ENCODE measurements around the gene TOP2B. TPM values are rescaled to one million over a fixed set of nuclear protein-coding genes. Genes with fewer than 3 reads are reported as not detected.

The TOP2B gene
- polyA plus RNA-seq, 1 donor (not counting 4 experiments of a cell fraction or from before 2014, with no cell fraction given) = 71.8 TPM

GRCh38 chr3:25556447-25556846, 108.3 kb downstream of the TOP2B start:
- Histone ChIP-seq H3K27ac (ENCODE audit: control insufficient read depth, insufficient read depth, low read length) (no peak overlapping the region), H3K9me1 (ENCODE audit: control insufficient read depth, extremely low read depth, insufficient read depth, low read length) (no peaks in the 10 kb centered on the region), H3K9ac (ENCODE audit: control insufficient read depth, extremely low read depth, insufficient read depth, low read length) (no peak overlapping the region), H3K27me3 (ENCODE audit: control insufficient read depth, extremely low read depth, insufficient read depth, low read length) (no peaks in the 10 kb centered on the region), H4K20me1 (ENCODE audit: control insufficient read depth, extremely low read depth, insufficient read depth, low read length) (no peaks in the 10 kb centered on the region), H3K4me3 (ENCODE audit: control insufficient read depth in 2 of 3, extremely low read depth in 1 of 3, insufficient read depth in 2 of 3, low read depth in 1 of 3, low read length in 3 of 3) (no peak overlapping the region), H3K9me3 (ENCODE audit: control insufficient read depth, low read depth, low read length) (no peaks in the 10 kb centered on the region), H2AFZ (ENCODE audit: control insufficient read depth, low read length) (no peak overlapping the region), H3K4me2 (ENCODE audit: control insufficient read depth, extremely low read depth, insufficient read depth, low read depth, low read length) (no peak overlapping the region), H3K79me2 (ENCODE audit: control insufficient read depth, insufficient read depth, low read length) (no peaks in the 10 kb centered on the region), H3K4me1 (ENCODE audit: control insufficient read depth, extremely low read depth, insufficient read depth, low read length) (no peaks in the 10 kb centered on the region), H3K36me3 (ENCODE audit: control insufficient read depth in 2 of 2, extremely low read depth in 1 of 2, insufficient read depth in 2 of 2, low read length in 2 of 2) (no peaks in the 10 kb centered on the region)
- TF ChIP-seq EZH2 (IDR thresholded peaks at IDR 0.05; ENCODE audit: low read length) (no peak), CTCF (optimal IDR thresholded peaks at IDR 0.05 in 1 of 3, IDR thresholded peaks at IDR 0.05 in 1 of 3, conservative IDR thresholded peaks at IDR 0.05 in 1 of 3; ENCODE audit: extremely low read depth in 1 of 3, insufficient read depth in 2 of 3, low read length in 3 of 3) (no peak)
- FAIRE-seq = no peak
- no peak for DNase-seq (ENCODE audit: low read depth, low spot score)
- dilution Hi-C loops (cut with MboI; ENCODE audit: extremely low pct_ligation_motif_present, low sequenced_read_pairs) = no loop called here

- Histone ChIP-seq H4K20me1 (ENCODE audit: control insufficient read depth, extremely low read depth, insufficient read depth, low read length) (no peaks in the 10 kb centered on the region), H3K9me1 (ENCODE audit: control insufficient read depth, extremely low read depth, insufficient read depth, low read length) (no peaks in the 10 kb centered on the region), H3K9me3 (ENCODE audit: control insufficient read depth, low read depth, low read length) (no peaks in the 10 kb centered on the region), H3K27ac (ENCODE audit: control insufficient read depth, insufficient read depth, low read length) (no peak overlapping the region), H3K27me3 (ENCODE audit: control insufficient read depth, extremely low read depth, insufficient read depth, low read length) (no peaks in the 10 kb centered on the region), H3K9ac (ENCODE audit: control insufficient read depth, extremely low read depth, insufficient read depth, low read length) (no peak overlapping the region), H2AFZ (ENCODE audit: control insufficient read depth, low read length) (no peak overlapping the region), H3K79me2 (ENCODE audit: control insufficient read depth, insufficient read depth, low read length) (no peaks in the 10 kb centered on the region), H3K36me3 (ENCODE audit: control insufficient read depth in 2 of 2, extremely low read depth in 1 of 2, insufficient read depth in 2 of 2, low read length in 2 of 2) (no peaks in the 10 kb centered on the region), H3K4me2 (ENCODE audit: control insufficient read depth, extremely low read depth, insufficient read depth, low read depth, low read length) (no peak overlapping the region), H3K4me3 (ENCODE audit: control insufficient read depth in 2 of 3, extremely low read depth in 1 of 3, insufficient read depth in 2 of 3, low read depth in 1 of 3, low read length in 3 of 3) (no peak overlapping the region), H3K4me1 (ENCODE audit: control insufficient read depth, extremely low read depth, insufficient read depth, low read length) (no peaks in the 10 kb centered on the region)
- DNase-seq (ENCODE audit: low read depth, low spot score) (no peak), FAIRE-seq (no peak)
- TF ChIP-seq EZH2 (IDR thresholded peaks at IDR 0.05; ENCODE audit: low read length) (no peak), CTCF (optimal IDR thresholded peaks at IDR 0.05 in 1 of 3, IDR thresholded peaks at IDR 0.05 in 1 of 3, conservative IDR thresholded peaks at IDR 0.05 in 1 of 3; ENCODE audit: extremely low read depth in 1 of 3, insufficient read depth in 2 of 3, low read length in 3 of 3) (no peak)
- dilution Hi-C loops (cut with MboI; ENCODE audit: extremely low pct_ligation_motif_present, low sequenced_read_pairs) = no loop called here
Measured at GRCh38 chr3:25555695-25556437, 108.8 kb downstream of the TOP2B start.
